ENCODE results near the gene RBM47.
"Not testable (repeated sequence)": the region's sequence is repeated elsewhere in the genome, so short reads cannot be mapped to it uniquely, and the experiment has no call there.

Gene RBM47

DNA sequence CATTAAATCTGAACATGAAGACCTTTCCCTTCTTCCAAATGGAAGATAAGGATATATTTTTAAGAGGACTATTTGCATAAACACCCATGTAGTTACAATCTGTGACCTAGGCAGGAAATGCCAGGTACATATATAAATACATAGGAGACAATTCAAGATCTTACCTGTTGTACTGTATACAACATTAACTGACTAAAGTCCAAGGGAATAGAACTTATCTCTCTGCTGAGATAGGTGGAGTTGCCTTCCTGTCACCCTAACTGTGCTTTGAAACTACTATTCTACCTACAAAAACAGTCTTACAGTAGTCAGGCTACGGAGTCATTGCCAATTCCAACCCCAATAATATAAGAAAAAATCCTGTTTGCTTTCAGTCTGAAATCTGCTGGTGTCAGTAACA lies 188.2 kb downstream of the RBM47 start:
- DNase-seq (ENCODE audit: low spot score), result no peak

GRCh38 chr4:40439519-40439918 lies 190.1 kb downstream of the RBM47 start:
- DNase-seq (ENCODE audit: low spot score), result no peak

DNA sequence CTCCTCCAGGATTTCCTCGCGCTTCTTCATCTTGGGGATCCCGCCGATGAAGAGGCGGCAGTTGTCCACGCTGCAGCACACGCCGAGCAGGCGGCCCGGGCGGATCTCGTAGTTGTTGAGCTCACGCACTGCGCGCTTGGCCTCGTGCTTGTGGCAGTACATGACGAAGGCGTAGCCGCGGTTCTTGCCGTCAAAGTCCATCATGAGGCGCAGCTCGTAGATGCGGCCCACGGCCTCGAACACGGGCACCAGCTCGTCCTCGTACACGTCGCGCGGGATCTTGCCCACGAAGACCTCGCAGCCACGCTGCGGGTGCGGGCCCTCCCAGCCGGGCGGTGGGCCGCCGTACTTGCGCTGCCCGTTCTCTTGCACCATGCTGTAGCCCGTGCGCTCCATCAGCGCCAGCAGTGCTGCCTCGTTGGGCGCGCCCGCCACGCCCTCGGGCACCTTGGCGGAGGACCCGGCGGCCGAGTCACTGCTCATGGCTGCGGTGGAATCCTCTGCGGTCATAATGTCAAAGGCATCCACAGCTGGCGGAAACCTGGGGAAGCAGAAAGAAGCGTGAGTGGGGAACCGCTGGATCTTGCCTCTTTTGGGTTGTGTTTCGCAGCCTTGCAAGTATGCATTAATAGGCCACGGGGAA lies 191.2 kb downstream of the RBM47 start:
- no peak for DNase-seq (ENCODE audit: low spot score)

GRCh38 chr4:40437741-40438383 lies 191.8 kb downstream of the RBM47 start:
- DNase-seq (ENCODE audit: low spot score), result no peak

DNA sequence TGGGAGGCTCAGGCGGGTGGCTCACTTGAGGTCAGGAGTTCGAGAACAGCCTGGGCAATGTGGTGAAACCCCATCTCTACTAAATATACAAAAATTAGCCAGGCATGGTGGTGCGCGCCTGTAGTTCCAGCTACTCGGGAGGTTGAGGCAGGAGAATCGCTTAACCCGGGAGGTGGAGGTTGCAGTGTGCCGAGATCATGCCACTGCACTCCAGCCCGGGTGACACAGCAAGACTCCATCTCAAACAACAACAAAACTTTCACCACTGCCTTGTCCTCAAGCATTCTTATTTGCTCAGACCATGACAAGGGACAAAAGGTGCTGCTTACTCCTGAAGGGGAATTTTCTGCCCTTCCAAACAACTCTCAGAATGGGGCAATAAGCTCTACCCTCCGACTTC lies 194.4 kb downstream of the RBM47 start:
- DNase-seq (ENCODE audit: low spot score), result not testable (repeated sequence)

DNA sequence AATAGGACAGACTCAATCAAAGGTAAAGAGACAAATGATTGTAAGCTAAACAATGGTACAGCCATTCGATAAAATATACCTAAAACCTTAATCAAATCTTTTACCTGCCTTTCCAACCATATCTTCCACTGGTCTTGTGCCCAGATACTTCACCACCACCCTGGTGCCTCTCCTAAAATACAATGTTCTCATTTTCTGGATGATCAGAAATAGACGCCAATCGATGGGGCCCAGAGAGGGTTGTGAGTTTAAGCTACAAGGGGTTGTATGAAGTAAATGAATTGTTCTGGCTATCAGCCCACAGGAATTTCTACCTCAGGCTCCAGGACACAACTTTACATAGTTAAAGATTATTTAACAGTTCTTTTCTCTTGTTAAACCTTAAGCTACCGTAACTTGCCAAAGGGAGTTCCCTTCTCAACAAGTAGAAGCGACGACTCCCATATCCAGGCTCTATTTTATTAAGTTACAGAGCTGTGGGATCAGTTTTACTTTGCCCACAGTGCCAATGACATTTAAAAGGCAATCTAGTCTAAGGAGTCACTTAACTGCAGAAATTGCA lies 195.5 kb downstream of the RBM47 start:
- DNase-seq (ENCODE audit: low spot score), result peak; percentile 67

DNA sequence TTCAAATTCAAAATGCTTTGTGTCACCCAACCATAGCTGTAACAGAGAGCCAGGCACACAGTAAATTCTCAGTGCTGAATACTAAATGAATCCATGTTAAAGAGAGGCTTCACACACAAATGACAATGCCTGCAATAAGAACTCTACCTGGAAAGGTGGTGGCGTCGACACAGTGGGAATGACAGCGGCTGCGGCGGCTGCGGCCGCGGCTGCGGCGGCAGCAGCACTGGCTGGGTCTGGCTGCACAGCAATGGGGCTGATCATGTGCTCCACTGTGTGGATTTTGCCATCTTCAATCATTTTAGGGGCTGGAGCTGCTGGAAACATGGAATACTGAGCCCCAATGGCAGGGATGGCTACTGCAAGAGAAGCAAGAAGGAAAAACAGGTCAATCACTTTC lies 197.2 kb downstream of the RBM47 start:
- DNase-seq (ENCODE audit: low spot score), result no peak

- not testable (repeated sequence) for DNase-seq (ENCODE audit: low spot score)
These were observed 201.8 kb downstream of the RBM47 start for GRCh38 chr4:40427871-40428270.

- no peak for DNase-seq (ENCODE audit: low spot score)
These were observed 202.5 kb downstream of the RBM47 start for GRCh38 chr4:40427128-40427527.

DNA sequence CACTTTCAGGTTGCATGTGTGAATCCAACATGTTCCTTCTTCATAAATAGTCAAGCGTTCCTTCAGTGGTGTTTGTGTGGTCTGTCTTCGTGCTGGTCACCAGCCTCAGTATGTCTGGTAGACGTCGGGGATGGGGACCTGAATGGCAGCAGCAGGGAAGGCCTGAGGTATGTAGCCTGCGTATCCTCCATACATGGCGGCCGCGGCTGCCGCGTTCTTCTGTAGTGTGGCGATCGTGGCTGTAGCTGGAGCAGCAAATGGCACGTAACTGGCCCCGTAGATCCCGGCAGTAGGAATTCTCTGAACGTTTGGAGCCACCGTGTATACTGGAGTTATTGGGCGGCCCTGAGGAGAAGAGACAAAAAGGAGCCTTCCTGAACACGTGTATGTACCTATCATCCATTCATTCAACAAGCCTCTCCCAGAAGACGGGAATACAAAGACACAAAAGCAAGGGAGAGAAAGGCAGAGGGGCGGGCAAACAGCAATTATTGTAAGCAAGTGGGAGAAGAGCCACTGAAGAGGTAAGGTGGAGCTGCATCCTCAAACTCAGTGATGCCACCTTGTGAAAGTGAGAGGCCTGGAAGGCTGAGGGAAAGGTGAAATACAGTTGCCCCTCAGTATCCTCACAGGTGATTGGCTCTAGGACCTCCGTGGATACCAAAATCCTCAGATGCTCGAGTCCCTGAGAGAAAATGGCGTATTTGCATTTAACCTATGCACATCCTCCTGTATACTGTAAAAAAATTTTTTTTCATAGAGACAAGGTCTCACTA lies 203.7 kb downstream of the RBM47 start:
- DNase-seq (ENCODE audit: low spot score), result no peak

DNA sequence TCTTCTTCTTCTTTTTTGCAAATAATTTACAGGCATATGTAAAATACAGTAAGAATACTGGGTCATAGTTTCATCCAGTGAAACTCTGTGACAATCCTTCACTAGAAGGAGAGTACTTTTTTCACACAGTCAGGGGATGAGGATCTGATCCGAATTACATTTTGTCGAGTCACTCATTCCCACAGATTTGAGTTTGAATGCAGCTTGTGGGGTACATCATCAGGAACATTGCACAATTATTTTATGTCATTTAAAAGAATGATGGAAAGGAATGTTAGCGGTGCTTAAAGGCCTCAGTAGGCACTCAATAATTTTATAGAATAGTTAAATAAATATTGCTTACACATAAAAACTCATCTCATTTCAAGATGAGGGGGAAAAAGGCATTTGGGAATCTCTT lies 205.9 kb downstream of the RBM47 start:
- peak; percentile 72 for DNase-seq (ENCODE audit: low spot score)

DNA sequence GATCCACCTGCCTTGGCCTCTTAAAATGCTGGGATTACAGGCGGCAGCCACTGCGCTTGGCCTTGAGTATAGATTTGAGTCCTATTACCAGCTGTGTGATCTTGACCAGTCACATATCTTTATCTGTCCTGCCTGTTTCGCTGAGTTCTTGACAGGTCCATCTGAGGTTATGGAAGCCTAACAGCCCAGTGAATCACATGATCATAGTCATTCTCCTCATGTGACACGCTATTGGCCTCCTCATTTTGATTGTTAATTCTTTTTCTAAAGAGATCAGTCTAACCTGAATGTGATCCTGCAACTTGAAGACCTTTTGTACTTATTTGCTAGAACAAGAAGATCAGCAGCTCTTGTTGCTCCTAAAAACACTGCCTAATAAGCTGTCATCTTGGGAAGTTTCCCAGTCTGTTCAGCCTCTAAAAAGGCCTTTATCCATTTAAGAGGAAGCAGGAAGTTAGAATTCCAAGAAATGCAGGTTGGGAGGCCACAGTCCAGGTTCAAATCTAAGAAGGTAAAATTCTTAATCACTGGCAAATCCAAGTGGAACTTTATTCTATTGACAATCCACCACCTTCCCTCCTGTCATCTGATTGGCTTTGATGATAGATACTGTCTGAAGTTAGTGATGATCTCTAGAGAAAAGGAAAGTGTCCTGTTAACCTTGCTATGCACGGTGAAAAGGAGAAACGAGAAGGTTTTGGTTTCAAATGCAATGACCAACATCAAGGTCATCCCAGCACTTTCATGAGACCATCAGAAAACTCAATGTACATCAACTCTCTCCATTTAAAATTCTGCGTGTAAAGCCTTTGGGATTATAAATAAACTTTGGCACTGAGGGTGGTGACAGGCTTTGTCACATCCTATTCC lies 207.6 kb downstream of the RBM47 start:
- no peak for DNase-seq (ENCODE audit: low spot score)

DNA sequence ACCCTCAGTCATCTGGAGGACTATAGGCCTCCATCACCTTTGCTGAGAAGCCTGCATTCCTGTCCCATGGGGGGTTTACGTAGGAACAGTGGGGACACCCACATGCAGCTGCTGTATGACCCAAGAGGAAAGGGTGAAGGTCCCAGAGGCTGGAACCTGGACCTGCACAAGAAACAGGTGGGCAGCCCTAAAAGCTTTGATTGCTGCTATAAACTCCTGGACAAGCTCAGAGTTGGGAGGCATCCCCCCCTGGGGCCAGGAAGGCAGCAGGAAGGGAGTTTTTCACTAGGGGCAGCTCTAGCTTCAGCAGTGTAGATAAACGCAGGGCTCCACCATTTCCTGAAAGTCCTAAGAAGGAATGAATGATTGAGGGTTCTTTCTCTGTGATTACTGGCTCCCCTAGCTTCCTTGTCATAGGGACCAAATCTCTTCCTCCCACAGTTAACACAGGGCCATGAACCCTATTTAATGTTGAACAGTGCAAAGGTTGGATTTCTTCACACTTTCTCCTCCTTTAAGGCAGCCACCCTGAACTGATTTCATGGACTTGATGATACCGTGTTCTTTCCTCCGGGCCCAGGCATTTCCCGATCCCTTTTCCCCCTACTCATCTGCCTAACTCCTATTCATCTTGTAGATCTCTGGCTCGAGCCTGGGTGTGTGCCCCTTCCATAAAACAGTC lies 210.3 kb downstream of the RBM47 start:
- DNase-seq (ENCODE audit: low spot score), result no peak

GRCh38 chr4:40418430-40419230 lies 211.0 kb downstream of the RBM47 start:
- DNase-seq (ENCODE audit: low spot score), result peak; percentile 88

DNA sequence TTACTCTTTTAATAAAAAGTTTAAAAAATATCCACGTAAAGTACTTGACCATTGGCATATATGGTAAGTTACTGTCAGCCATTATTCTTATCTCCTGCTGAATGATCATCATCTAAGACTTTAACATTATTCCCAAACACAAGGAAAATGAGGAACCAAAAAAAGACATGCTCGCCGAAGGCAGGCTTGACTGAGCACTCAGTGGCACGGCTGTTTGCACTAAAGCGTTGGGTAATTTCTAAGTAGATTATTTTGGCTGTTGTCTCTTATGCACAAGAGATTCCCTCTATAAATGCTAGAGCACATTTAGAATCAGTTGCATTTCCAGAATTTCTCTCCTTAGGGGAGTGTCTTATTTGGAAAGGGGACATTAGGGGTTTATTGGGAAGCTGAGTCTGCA lies 211.7 kb downstream of the RBM47 start:
- no peak for DNase-seq (ENCODE audit: low spot score)

DNA sequence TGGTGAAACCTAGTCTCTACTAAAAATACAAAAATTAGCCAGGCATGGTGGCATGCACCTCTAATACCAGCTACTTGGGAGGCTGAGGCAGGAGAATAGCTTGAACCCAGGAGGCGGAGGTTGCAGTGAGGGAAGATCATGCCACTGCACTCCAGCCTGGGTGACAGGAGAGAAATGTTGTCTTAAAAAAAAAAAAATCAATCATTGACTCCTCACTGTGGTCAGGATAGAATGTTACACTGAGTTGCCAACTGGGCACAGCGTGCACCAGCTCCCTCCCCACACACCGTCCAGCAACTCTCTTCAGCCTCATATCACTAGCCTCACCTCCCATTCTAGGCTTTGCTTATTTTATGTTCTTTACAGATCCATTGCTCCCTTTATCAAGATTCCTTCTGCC lies 215.0 kb downstream of the RBM47 start:
- no peak for DNase-seq (ENCODE audit: low spot score)

DNA sequence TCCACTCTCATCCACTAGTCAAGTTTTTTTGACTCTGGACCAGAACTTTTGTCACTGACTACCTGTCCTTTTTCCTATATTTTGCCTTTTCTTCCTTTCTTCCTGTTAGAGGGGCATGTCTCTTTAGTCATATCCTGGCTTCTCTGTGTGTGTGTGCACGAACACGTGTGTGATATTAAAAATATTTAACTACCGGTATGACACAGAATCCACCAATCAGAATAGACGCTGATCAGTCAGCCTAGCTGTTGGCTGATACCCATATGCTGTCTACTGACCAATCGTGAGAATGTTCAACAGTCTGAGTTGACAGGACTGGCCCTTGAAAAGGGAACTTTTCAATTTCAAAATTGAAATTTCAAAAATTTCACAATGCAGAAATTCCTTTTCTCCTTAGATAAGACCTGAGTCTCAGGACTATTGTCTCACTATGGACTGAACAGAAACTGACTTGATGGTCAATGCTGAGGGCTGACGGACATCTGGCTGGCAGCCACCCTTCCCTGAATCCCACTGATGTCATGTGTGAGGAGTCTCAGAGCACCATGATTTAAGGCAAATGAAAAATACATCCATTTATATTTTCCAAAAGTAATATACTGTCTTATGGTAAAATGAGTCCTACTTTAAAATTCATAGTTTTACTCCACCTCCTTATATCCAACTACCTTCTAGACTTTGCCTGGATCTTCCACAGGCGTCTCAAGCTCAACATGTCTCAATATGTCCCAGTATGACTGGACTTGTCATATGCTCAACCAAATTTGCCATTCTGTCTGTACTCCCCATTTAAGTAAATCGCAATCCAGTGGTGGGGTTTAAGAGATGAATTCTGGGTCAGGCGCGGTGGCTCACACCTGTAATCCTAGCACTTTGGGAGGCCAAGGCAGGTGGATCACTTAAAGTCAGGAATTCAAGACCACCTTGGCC lies 216.5 kb downstream of the RBM47 start:
- DNase-seq (ENCODE audit: low spot score), result peak; percentile 33

DNA sequence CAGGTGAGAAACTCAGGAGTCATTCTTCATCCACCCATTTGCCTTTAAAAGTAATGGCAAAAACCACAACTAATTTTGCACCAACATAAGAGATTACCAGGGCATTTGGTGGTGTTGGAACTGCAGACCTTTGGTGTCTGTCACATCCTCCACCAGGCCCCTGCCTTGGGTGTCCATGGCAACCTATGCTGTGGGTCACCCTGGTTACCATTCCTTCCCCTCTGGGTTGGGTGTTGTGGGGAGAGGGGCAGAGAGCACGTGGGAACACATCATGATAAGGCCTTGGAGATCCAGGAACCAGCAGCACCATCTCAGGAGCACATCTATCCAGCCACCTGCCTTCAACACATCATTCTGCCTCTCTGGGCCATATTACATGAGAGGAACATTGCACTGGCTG lies 217.3 kb downstream of the RBM47 start:
- no peak for DNase-seq (ENCODE audit: low spot score)

GRCh38 chr4:40409835-40410234 lies 219.8 kb downstream of the RBM47 start:
- DNase-seq (ENCODE audit: low spot score), result peak; percentile 55

Data from kidney tubule cell (primary cell).